GM18868 (cell line): ENCODE data around the gene GPC6.

Experiments used
- ATAC-seq: cut with Tn5 transposase; IDR thresholded peaks from one replicate; pipeline ENCODE4 v1.9.1; 2021; ENCODE audit warnings: mild to moderate bottlenecking, moderate library complexity; ENCODE audit not compliant: unreplicated experiment

The GPC6 gene

DNA sequence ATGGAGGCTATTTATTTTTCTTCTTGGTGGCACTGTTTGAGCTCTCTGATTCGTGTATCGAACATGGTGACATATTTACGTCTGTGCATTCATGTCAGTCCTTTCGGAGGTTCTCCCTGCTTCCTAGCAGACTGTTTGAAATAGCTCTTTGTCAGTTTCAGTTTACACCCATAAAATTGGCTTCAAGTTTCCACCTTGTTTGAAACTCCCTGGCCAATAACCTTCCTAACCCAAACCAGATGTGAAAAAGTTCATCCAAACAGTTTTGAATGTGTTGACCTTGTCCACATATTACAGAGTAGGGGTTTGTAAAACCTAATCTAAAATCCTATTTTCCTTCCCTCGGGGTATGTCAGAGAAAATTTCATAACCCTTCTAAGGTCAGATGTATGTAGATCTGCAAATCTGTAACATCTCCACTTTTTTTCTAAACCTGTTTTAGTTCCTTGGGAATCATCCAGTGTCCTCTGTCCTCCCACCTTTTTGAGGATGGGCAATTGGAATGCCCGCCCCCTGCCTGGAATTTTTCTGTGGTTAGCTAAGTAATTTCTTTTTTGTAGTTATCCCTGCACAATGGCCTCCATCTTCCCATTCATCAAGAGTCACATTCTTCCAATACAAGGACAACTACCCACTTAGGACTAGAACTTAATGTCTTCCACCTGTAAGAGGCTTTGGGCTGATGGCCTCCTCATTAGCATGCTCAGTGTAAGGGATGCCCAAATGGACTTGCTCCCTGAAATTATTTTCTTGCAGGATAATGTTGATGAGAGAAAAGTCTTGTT lies 499.8 kb downstream of the GPC6 start:
- ATAC-seq = no peak

DNA sequence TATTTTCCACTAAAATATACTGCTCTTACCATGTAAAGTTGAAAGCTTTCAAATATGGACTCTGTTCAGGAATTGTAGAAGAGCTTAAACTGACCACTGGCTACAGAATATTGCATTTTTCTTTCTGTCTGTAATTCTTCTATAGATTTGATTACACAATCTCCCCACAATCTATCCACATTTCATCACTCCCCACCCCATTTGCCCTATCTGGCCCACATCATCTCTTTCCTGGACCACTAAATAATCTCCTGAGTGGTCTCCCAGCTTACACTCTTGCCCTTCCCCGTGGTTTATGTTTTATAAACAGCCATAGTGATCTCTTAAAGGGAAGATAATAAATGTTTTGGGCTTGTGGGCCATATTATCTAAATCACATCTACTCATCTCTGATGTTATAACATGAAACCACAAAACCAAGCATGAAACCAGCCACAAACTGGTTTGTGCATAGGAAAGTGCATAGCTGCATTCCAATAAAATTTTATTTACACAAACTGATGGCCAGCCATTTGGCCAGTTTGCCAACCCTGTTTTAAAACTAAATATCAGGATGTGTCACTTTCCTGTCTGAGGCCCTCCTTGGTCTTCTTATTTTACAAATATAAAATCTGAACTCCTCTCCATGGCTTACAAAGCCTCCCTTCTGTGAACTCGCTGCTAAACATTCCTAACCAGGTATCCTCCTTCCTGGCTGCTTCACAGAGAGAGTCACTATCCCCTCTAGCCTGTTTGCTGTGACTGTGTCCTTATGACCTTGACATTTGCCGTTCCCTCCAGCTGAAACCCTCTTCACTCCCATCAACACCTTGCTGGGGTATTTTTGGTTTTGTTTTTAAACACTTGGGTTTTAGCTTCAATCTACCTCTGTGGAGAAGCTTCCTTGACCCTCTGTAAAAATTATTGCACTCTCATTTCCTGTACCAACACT lies 500.9 kb downstream of the GPC6 start:
- no peak for ATAC-seq

DNA sequence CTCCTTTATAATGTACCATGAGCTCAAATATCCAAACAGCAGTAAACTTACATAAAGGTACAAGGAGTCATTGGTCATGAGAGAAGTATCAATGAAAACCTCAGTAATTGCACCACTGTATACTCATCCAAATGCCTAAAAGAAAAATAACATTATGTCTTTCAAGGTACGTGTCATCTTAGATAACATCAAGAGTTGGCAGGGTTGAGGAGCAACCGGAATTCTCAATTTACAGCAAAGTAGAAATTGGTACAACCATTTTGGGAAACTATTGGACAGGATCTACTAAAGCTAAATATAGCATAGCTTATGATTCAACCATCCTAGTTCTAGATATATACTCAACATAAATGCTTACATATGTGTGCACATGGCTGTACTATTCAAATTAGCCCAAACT lies 502.8 kb downstream of the GPC6 start:
- ATAC-seq = no peak

DNA sequence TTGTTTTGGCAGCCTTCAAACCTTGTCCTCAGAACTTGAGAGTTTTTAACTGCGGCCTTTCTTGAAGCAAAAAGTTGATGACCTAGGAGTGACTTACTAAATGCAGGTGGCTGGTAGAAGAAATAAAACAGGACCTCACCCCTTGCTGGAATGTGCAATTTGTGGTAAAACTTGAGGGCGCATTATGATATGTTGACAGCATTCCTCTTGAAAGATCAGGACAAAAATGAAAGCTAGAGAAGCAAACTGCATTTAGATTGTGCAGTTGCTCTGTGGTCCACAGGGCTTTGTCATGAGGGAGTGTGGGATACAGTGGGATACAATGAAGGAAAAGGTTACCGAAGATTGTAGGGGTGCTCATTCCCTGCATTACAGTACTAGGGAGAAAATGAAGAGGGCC lies 504.2 kb downstream of the GPC6 start:
- ATAC-seq = no peak

DNA sequence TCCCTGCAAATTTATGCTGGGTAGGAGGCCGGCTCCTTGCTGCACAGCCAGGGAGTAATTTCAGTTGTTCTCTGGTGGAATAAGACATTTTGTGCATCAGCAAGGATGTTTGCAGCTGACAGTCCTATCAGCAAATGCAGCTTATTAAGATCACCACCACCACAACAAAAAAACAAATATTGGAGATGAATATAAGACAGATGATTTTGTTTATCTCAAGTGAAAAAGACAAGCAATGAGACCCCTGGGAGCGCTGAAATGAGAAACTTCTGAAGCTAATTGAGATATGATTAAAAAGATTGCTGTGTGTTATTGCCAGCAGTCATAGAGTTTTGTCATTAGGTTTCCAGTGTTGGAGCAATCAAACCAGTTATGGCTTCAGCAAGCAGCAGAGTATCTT lies 505.6 kb downstream of the GPC6 start:
- ATAC-seq = no peak

DNA sequence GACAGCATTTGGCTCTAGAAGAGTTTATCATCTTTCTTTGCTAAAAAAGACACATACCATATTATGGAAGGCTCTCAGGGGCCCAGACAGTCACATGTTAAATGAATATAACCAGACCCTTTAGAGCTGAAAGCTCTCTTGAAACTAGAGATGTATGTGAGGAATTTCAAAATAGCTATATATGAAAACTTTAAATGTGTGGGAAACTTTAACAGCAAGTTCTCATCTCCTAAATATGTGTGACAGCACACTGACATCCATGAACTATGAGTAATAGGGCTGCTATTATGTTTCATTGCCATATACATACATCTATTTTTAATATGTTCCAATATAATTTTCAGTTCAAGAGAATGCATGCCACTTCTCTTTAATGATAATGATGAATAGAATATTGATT lies 509.5 kb downstream of the GPC6 start:
- no peak for ATAC-seq

DNA sequence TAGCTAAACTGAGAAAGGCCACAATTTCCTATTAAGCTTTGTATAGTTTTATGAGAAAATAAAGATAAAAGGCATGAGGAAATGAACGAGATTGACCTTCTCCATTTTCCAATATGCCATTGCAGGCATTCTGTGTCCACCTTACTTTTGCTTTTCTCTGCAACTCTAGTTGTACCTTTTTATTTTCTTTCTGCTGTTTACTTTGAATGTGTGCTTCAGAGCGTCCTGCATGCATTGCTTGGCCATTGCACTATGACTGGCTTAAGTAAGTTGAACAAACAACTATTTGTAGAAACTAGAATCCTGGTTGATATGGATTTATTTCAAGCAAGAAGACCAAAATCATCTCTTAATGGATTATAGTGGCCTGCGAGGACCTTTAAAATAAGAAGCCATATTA lies 510.3 kb downstream of the GPC6 start:
- no peak for ATAC-seq

DNA sequence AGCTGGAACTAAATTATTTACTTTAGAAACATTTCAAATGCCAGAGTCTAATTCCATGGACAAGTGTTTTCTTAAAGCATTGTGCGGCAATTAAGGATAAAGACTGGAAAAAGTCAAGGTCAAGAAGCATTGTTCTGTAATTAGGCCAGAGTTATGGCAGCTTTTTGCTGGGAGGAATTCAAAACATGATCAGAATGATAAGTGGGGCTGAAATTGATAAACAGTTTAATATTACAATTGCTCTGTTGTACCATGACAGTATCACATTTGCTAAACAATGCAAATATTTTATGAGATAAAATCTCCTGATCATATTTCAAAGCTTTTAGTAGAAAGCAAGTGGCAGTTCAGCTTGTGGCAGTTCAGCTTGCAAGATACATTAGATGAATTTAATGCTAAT lies 513.7 kb downstream of the GPC6 start:
- no peak for ATAC-seq

DNA sequence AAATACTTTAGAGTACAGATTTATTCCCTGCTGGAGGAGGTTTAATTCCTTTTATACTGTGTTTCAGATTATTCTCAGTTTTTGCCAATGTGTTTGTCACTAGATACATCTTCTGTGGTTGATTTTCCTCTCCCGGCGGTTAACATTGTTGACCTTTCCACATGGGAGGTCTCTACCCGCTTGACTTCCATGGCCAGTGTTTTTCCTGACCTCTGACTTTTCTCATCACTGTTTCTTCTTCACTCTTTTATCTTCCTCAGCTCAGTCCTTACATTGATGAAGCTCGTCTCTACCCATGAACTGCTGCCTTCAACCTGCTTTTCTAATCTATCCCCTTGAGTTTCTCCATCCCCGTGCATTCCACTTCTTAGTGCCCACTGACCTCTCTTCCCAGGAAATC lies 517.4 kb downstream of the GPC6 start:
- ATAC-seq = no peak

DNA sequence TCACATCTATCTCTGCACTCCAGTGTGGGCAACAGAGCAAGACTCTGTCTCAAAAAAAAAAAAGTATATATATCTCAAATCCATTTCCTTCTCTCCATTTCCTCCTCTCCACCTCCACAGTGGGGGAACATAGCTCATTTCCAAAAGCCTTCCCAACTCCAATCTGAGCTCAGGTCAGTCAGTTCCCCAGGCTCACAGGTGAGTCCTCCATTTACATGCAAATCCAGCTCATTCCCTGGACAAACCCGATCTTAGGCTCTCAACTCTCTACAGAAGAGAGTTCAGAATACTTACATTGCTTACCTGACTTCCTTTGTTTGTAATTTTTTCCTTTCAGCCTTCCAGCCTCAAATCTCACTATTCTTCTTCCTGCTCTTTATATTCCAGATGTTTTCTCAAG lies 518.3 kb downstream of the GPC6 start:
- ATAC-seq = no peak

DNA sequence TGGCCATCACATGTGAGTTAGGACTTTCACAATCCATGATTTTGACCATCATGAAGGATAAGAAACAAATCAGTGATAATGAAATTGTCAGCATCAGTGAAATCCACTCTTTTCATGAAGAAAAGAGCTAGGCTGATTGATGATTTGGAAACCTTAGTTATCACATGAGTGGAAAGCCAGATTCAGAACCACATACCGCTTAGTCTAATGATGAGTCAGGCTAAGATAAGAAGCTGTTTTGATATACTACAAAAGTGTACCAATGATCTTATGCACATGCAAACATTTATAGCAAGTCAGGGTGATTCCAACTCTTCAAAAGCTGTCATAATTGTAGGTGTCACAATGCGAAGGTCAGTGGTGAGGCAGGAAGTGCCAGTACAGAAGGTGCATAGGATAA lies 519.3 kb downstream of the GPC6 start:
- ATAC-seq = no peak

DNA sequence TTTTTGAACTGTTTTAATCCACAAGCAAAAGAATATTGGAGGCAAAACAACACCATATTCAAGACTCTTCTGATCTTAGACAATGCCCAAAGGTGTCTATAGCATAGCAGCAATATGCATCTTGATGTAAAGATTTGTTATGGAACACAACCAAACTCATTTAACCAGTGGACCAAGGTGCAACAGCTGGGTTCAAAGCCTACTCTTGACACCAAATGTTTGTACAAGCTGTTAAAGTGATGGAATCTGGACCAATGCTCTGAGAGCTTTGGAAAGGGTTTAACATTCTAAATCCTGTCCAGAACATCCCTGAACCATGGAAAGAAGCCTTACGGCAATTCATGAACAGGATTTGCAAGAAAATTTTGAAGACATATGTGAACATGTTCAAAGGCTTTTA lies 520.0 kb downstream of the GPC6 start:
- no peak for ATAC-seq

DNA sequence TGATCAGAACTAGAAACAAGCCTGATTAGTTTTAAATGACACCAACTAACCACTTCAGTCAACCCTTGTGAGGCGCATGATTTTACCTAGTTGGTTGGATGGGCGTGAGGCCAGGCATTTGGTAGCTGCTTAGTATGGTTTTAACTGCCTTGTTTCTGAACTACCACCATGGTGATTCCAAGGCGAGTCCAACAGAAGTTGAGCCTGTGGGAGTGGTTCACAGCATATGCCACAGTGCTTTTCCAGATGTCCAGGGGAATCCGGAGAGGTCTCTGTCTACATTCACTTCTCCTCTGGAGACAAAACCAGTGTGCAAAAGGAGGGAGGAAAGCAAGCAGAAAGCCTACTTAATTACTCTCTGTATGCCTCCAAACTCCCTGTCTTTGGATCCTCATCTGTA lies 524.1 kb downstream of the GPC6 start:
- no peak for ATAC-seq

DNA sequence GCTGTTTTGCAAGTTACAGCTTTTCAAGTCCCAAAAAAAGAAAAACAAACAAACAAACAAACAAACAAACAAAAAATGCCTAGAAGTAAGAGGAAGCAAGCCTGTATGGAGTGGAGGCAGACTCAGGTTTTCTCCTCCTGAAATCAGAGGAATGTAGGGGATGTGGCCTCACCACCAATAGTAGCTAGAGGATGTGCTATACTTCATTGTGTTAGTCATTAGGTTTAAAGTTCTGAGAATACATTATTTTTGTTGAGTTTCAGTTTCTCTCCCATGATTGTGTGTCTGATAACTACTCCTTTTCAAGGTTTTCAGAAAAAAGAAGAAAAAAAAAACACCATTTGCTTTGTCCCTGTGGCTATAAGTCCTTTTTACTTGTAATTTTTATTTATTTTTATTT lies 524.5 kb downstream of the GPC6 start:
- ATAC-seq = no peak

DNA sequence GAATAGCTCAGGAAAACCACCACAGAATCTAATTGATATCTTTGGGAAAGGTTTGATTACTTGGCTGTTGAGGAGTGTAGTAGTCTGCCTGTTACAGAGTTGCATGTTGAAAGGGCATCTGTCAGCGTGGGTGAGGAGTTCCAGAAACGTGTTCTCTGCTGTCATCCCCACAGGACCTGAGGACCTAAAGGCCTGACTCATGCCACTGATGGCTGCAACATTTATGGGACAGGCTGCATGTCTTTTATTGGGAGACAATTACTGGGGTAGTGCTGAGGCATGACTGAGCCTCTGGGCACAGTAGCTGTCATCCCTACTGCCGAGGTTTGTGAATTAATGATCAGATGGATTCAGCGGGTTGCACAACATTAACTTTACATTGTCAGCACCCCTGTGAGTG lies 525.9 kb downstream of the GPC6 start:
- no peak for ATAC-seq

DNA sequence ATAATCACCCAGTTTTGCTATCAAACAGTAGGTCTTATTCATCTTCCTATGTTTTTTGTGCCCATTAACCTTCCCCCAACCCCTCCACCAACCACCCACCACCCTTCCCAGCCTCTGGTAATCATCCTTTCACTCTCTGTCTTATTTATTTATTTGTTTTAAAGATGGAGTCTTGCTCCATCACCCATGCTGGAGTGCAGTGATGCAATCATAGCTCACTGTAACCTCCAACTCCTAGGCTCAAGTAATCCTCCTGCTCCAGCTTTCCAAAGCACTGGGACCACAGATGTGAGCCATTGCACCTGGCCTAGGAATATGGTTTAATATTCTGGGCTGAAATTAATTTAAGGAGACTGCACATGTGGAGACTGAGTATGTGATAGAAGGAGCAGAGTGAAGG lies 527.0 kb downstream of the GPC6 start:
- no peak for ATAC-seq

DNA sequence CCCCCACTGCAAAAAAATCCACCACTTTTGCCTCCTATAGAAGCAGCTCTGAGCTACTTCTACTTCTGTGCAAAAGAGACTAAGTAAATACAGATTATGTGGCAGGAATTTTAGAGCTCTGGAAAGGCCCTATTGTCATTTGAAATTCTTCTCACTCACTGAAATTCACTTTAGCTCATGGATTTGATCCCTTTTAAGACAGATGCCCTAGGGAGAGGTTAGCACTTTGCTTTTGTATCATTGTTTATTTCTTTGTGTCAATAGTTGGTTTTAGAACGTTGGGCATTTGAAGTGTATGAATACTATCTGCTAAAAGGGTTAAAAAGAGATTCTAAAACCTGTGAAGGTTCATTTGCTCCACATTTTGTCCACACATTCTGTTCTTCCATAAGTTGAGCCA lies 528.7 kb downstream of the GPC6 start:
- ATAC-seq = no peak

DNA sequence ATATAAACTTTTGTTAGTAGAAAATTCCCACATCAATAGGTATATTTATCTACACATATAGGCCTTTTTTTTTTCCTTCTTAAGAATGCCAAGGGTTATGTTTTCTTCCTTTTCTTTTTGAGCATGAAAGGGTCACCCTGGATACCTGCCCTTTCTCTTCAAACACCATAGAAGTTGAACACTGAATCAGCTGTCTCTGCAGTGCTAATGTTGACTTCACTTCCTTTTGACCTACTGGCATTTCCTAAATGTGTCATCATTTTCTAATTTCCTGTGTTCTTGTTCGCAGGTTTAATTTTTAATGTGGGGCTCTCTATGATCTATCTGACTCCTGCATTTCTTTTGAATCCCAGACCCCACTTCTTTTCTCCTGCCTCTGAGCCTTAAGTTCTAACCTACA lies 532.0 kb downstream of the GPC6 start:
- no peak for ATAC-seq

DNA sequence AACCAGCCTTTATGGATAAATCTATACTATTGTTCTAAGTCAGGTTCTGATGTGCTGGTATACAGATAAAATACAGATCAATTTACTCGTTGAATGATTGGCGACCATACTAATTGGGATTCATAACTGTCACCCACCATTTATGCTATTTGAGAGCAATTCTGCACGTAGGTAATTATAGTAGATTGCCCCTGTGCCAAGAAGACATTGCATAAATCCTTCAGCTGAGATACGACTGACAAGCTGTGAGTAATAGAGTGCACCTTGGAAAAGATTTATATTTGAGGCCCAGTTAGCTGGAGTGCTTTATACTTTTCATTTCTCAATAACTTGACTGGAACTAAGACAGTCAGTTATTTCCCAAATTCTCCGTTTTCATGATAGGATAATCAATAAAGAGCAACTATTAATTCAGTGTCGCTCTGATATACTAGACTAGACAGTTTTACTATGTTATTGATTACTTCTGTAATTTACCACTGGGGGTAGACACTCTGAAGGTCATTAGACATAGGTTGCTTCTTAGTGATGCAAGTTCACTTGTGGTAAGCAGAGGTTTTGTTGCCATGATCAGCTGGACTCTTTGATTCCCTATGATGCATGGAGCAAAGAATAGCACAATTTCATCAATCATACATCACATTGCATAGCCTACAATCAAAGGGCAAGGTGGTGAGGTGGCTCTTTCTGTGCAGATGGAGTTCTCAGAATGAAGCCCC lies 536.3 kb downstream of the GPC6 start:
- ATAC-seq = no peak

DNA sequence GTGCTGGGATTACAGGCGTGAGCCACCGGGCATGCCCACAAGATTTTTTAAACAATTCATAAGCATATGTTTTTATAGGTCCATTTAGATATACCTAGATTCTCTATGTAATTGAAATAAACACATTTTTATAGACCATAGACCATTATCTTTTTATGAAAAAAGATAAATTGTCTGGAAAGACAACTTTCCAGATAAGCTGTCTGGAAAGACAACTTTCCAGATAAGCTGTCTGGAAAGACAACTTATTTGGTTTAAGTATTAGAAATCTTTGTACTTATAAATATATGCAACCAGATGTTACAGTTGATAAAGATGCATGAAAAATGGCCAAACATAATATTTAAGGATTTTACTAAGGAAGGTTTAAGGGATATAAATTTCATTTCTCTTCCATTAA lies 538.5 kb downstream of the GPC6 start:
- no peak for ATAC-seq

DNA sequence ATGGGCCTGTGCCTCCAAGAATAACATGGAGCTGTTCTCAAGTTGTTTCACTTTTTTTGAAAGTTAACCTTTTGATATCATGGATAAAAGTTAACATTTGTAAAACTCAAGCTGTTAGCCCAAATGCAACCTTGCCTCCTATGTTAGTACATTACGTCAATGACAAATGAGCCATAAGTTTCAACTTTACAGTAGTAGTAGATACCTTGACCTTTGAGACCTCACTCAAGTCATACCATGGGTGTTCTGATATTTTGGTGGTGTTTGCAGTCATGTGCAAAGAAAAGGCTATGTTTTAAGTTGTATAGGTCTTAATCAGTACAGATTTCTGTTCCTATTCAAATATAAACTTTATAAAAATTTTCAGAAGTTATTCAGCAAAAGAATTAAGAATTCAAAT lies 539.2 kb downstream of the GPC6 start:
- no peak for ATAC-seq

DNA sequence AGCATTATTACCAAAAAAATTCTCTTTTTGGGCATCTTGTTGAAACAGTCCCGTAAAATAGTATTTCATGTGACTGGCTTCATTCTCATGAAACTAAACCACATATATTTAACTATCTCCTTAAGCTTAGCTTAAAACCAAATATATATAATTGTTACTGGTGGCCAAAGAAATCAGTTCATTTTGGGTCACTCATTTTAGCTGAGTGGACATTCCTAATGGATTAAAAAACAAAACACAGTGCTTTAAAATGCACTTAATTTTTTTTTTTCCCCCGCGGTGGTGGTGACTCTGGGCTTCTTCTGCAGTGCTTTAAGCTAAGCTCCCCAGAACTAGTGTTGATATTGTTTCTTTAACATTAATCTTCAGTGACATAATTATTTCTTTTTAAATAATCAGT lies 540.1 kb downstream of the GPC6 start:
- ATAC-seq = no peak
